ENCODE measurements around the gene PADI1.

Gene PADI1

DNA sequence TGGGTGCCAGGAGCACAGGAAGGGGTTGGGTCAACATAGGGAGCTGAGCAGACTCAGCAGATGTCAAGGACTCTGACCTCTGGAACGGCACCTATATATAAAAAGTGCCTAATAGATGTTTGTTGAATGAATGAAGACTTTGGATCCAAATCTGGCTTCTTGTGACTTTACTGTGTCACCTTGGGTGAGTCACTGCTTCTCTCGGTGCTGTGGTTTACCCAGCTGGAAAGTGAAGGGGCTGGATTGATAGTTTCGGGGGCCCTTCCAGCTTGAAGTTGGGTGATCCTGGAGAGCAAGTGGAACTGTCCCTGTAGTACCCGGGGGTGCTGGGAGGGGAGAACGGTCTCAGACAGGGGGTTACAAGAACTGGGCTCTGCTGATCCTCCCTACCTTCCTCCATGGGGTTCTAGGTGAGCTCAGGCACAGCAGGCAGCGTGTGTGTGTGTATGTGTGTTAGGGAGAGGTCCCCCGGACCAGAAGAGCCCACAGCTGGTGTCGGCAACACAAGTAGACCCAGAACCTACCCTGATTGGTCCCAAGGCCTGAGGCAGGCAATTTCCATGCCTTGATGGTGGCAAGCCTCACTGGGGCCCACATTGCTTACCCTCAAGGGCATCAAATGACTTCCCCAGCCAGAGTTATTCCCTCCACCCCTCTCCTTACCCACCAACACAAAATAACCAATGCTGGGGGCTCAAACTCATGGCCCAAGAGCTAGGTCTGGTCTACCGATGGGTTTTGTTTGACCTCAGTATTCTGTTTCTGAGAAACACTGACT, 5.5 kb upstream of the PADI1 start:
- Histone ChIP-seq H2AFZ (ENCODE audit: low read depth, low read length) (no peak overlapping the region), H3K9ac (ENCODE audit: low read depth, low read length) (no peak overlapping the region), H3K27me3 (ENCODE audit: insufficient read depth, low read length, poor library complexity) (peaks cover 11% of the 10 kb centered on the region), H3K27ac (ENCODE audit: low read length) (no peak overlapping the region), H3K4me2 (ENCODE audit: insufficient read depth, low read length) (no peak overlapping the region), H3K9me3 (ENCODE audit: insufficient read depth, low read length, severe bottlenecking) (no peaks in the 10 kb centered on the region), H3K4me3 (ENCODE audit: low read depth in 1 of 2, low read length in 2 of 2) (no peak overlapping the region), H3K4me1 (ENCODE audit: insufficient read depth, low read length) (0 out of 2 replicates have a peak, but pooled peaks cover 6% of the 10 kb centered on the region), H4K20me1 (ENCODE audit: insufficient read depth, low read length) (no peaks in the 10 kb centered on the region), H3K36me3 (ENCODE audit: insufficient read depth, low read length) (no peaks in the 10 kb centered on the region), H3K79me2 (ENCODE audit: insufficient read depth, low read length) (no peaks in the 10 kb centered on the region)
- ATAC-seq (ENCODE audit: insufficient read depth, low read depth), result no peak
- no peak for DNase-seq
- TF ChIP-seq EZH2 (IDR thresholded peaks at IDR 0.05; ENCODE audit: borderline replicate concordance, low read depth, low read length, severe bottlenecking), result no peak
- TF ChIP-seq, protein P1, sequence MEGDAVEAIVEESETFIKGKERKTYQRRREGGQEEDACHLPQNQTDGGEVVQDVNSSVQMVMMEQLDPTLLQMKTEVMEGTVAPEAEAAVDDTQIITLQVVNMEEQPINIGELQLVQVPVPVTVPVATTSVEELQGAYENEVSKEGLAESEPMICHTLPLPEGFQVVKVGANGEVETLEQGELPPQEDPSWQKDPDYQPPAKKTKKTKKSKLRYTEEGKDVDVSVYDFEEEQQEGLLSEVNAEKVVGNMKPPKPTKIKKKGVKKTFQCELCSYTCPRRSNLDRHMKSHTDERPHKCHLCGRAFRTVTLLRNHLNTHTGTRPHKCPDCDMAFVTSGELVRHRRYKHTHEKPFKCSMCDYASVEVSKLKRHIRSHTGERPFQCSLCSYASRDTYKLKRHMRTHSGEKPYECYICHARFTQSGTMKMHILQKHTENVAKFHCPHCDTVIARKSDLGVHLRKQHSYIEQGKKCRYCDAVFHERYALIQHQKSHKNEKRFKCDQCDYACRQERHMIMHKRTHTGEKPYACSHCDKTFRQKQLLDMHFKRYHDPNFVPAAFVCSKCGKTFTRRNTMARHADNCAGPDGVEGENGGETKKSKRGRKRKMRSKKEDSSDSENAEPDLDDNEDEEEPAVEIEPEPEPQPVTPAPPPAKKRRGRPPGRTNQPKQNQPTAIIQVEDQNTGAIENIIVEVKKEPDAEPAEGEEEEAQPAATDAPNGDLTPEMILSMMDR (IDR thresholded peaks at IDR 0.05; ENCODE audit: borderline replicate concordance, extremely low read depth, low read length, poor library complexity, severe bottlenecking), result no peak

DNA sequence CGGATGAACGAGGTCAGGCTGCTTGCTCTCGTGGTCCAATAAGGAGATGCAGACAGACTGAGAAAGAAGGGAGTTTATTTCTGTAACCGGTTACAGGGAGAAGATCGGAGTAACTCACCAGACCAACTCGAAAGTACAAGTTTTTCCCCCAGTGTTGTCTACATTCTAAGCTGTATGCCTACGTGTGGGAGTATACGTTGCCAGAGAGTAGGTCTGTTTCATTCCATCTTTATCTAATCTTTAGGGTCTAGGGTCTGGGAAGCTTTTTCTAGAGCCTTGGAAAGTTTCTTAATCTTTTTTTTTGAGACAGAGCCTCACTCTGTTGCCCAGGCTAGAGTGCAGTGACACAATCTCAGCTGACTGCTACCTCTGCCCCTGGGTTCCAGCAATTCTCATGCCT, 4.7 kb upstream of the PADI1 start:
- H3K79me2 ChIP-seq (ENCODE audit: insufficient read depth, low read length), result no peaks in the 10 kb centered on the region
- no peak for DNase-seq
- 0 out of 2 replicates have a peak, but pooled peaks cover 4% of the 10 kb centered on the region for H4K20me1 ChIP-seq (ENCODE audit: insufficient read depth, low read length)
- no peaks in the 10 kb centered on the region for H3K9me3 ChIP-seq (ENCODE audit: insufficient read depth, low read length, severe bottlenecking)
- H3K4me3 ChIP-seq (ENCODE audit: low read depth in 1 of 2, low read length in 2 of 2), result no peak overlapping the region
- H3K4me2 ChIP-seq (ENCODE audit: insufficient read depth, low read length), result no peak overlapping the region
- no peak for ATAC-seq (ENCODE audit: insufficient read depth, low read depth)
- no peak overlapping the region for H3K9ac ChIP-seq (ENCODE audit: low read depth, low read length)
- H3K36me3 ChIP-seq (ENCODE audit: insufficient read depth, low read length), result no peaks in the 10 kb centered on the region
- peaks cover 18% of the 10 kb centered on the region for H3K27me3 ChIP-seq (ENCODE audit: insufficient read depth, low read length, poor library complexity)
- 0 out of 2 replicates have a peak, but pooled peaks cover 6% of the 10 kb centered on the region for H3K4me1 ChIP-seq (ENCODE audit: insufficient read depth, low read length)
- H3K27ac ChIP-seq (ENCODE audit: low read length), result no peak overlapping the region
- H2AFZ ChIP-seq (ENCODE audit: low read depth, low read length), result no peak overlapping the region
- no peak for TF ChIP-seq EZH2 (IDR thresholded peaks at IDR 0.05; ENCODE audit: borderline replicate concordance, low read depth, low read length, severe bottlenecking)
- TF ChIP-seq, protein P1 (IDR thresholded peaks at IDR 0.05; ENCODE audit: borderline replicate concordance, extremely low read depth, low read length, poor library complexity, severe bottlenecking), result no peak

DNA sequence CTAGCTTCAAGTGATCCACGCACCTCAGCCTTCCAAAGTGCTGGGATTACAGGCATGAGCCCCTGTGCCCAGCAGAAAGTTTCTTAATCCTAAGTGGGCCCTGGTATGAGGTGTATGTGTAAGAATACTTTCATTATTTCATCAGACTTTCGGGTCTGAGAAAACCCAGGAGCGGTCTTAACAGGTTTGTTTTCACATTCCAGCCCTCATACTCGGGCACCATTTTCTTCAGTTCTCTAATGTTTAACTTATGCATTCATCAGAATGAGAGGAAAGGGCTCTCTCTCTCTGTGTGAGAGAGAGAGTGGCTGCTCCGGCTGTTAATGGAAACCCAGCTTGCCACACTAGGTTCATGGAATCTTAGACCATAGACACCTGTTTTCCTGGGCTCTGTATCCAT, 4.2 kb upstream of the PADI1 start:
- Histone ChIP-seq H3K9me3 (ENCODE audit: insufficient read depth, low read length, severe bottlenecking) (no peaks in the 10 kb centered on the region), H4K20me1 (ENCODE audit: insufficient read depth, low read length) (0 out of 2 replicates have a peak, but pooled peaks cover 4% of the 10 kb centered on the region), H3K79me2 (ENCODE audit: insufficient read depth, low read length) (no peaks in the 10 kb centered on the region), H3K27ac (ENCODE audit: low read length) (no peak overlapping the region), H3K4me1 (ENCODE audit: insufficient read depth, low read length) (0 out of 2 replicates have a peak, but pooled peaks cover 6% of the 10 kb centered on the region), H3K27me3 (ENCODE audit: insufficient read depth, low read length, poor library complexity) (peaks cover 19% of the 10 kb centered on the region), H3K4me2 (ENCODE audit: insufficient read depth, low read length) (no peak overlapping the region), H3K4me3 (ENCODE audit: low read depth in 1 of 2, low read length in 2 of 2) (no peak overlapping the region), H3K36me3 (ENCODE audit: insufficient read depth, low read length) (no peaks in the 10 kb centered on the region), H3K9ac (ENCODE audit: low read depth, low read length) (no peak overlapping the region), H2AFZ (ENCODE audit: low read depth, low read length) (no peak overlapping the region)
- no peak for DNase-seq
- ATAC-seq (ENCODE audit: insufficient read depth, low read depth), result no peak
- TF ChIP-seq EZH2 (IDR thresholded peaks at IDR 0.05; ENCODE audit: borderline replicate concordance, low read depth, low read length, severe bottlenecking), result no peak
- TF ChIP-seq, protein P1 (IDR thresholded peaks at IDR 0.05; ENCODE audit: borderline replicate concordance, extremely low read depth, low read length, poor library complexity, severe bottlenecking), result no peak
